Right atrium auricular region (tissue), 2 donors: ENCODE results near the gene GRIFIN. TPM values are rescaled to one million over a fixed set of nuclear protein-coding genes. Genes with fewer than 3 reads are reported as not detected.
A peak's percentile ranks its signal among the peaks of the same experiment; 100 is the strongest.

ENCODE experiments used
- DNase-seq: peaks from one replicate; pipeline ENCODE4 v3.0.0-alpha.2; 2019; ENCODE audit warnings: low spot score
- H3K27ac ChIP-seq, 2 donors: fragments of 200-600 bp; sonication (generic); 1 replicate in 1 of 2; 2 replicates in 1 of 2; pipeline ENCODE4 v1.5.1; 2016 to 2019
- H3K27me3 ChIP-seq, 2 donors: fragments of 200-600 bp; sonication (generic); one replicate each; pipeline versions ENCODE4 v1.5.1 to v1.6.0; 2017 to 2019
- H3K36me3 ChIP-seq: fragments of 200-600 bp; sonication (generic); one replicate; pipeline ENCODE4 v1.5.1; 2016
- H3K4me1 ChIP-seq, 2 donors: fragments of 200-600 bp; sonication (generic); one replicate each; pipeline versions ENCODE4 v1.5.1 to v1.6.0; 2017 to 2019
- H3K4me3 ChIP-seq, 2 donors: fragments of 200-600 bp; sonication (generic); 1 replicate in 1 of 2; 2 replicates in 1 of 2; pipeline ENCODE4 v1.5.1; 2017 to 2019; ENCODE audit warnings: mild to moderate bottlenecking in 1 of 2, moderate library complexity in 1 of 2
- H3K9me3 ChIP-seq, 2 donors: fragments of 200-600 bp; sonication (generic); one replicate each; pipeline ENCODE4 v1.5.1; 2019
- CTCF ChIP-seq, 2 donors: fragments of 200-600 bp; sonication (generic); IDR thresholded peaks; one replicate each; pipeline ENCODE4 v1.5.1; 2019; ENCODE audit warnings: antibody characterized with exemption in 2 of 2
- total RNA-seq, 2 donors: library from RNA; depleted of rRNA; stranded (reverse); fragments of >200 nt; gene quantifications; one replicate each; pipeline ENCODE4 v1.1.0, GENCODE V29; 2016

The GRIFIN gene
- total RNA-seq = not detected

- Histone ChIP-seq H3K4me3 (no peak within 1 kb of the TSS), H3K27ac (no peak within 1 kb of the TSS), H3K27me3 (no peaks in the 10 kb centered on the region)
These were observed at the start of gene GRIFIN for GRCh38 chr7:2476298-2476697. Gene GRIFIN (minus strand): TSS chr7:2476398. CDS start chr7:2476383, 15 bp downstream.

GRCh38 chr7:2524808-2525657, 48.8 kb upstream of the GRIFIN start:
- Histone ChIP-seq H3K27me3 (no peaks in the 10 kb centered on the region), H3K36me3 (peaks cover 12% of the 10 kb centered on the region), H3K4me1 (peaks cover 0 to 92% of the 10 kb centered on the region in 2 donors), H3K4me3 (no peak overlapping the region), H3K27ac (no peak overlapping the region), H3K9me3 (no peaks in the 10 kb centered on the region)
- TF ChIP-seq CTCF (IDR thresholded peaks at IDR 0.05) = no peak
- no peak for DNase-seq

More at GRCh38 chr7:2476298-2476697, at the start of gene GRIFIN:
- TF ChIP-seq CTCF (IDR thresholded peaks at IDR 0.05) = no peak
- Histone ChIP-seq H3K4me1 (peaks cover 0 to 29% of the 10 kb centered on the region in 2 donors), H3K9me3 (no peaks in the 10 kb centered on the region), H3K36me3 (no peaks in the 10 kb centered on the region)
- no peak for DNase-seq

GRCh38 chr7:2523941-2524807, 48.0 kb upstream of the GRIFIN start:
- Histone ChIP-seq H3K27me3 (no peaks in the 10 kb centered on the region), H3K4me3 (peak overlapping the region in 1 of 2 donors; percentile 62), H3K4me1 (peaks cover 0 to 86% of the 10 kb centered on the region in 2 donors), H3K36me3 (peaks cover 12% of the 10 kb centered on the region), H3K9me3 (no peaks in the 10 kb centered on the region), H3K27ac (peak overlapping the region; percentile 46 to 53)
- TF ChIP-seq CTCF (IDR thresholded peaks at IDR 0.05) = no peak
- peak; percentile 85 for DNase-seq

- Histone ChIP-seq H3K27ac (peak overlapping the region; percentile 46 to 53), H3K9me3 (no peaks in the 10 kb centered on the region), H3K27me3 (no peaks in the 10 kb centered on the region), H3K36me3 (peaks cover 12% of the 10 kb centered on the region), H3K4me3 (peak overlapping the region in 1 of 2 donors; percentile 62), H3K4me1 (peaks cover 0 to 86% of the 10 kb centered on the region in 2 donors)
- TF ChIP-seq CTCF (IDR thresholded peaks at IDR 0.05) = no peak
- DNase-seq = no peak
These were observed 47.3 kb upstream of the GRIFIN start for GRCh38 chr7:2523461-2523936.

- H3K27me3 ChIP-seq = no peaks in the 10 kb centered on the region
These were observed 46.7 kb upstream of the GRIFIN start for GRCh38 chr7:2522780-2523433.

More at GRCh38 chr7:2522780-2523433, 46.7 kb upstream of the GRIFIN start:
- Histone ChIP-seq H3K27ac (peak overlapping the region; percentile 46 to 53), H3K36me3 (peaks cover 12% of the 10 kb centered on the region), H3K9me3 (no peaks in the 10 kb centered on the region), H3K4me1 (peaks cover 0 to 86% of the 10 kb centered on the region in 2 donors), H3K4me3 (peak overlapping the region in 1 of 2 donors; percentile 62)
- no peak for DNase-seq
- TF ChIP-seq CTCF (IDR thresholded peaks at IDR 0.05) = no peak
